ENCODE data around the gene SYCP1. TPM values are rescaled to one million over a fixed set of nuclear protein-coding genes. Genes with fewer than 3 reads are reported as not detected.

SYCP1 gene
- total and polyA plus RNA-seq, 2 of the 13 experiments (the other 11 are each of a cell fraction or from before 2014, with no cell fraction given), result not detected

DNA sequence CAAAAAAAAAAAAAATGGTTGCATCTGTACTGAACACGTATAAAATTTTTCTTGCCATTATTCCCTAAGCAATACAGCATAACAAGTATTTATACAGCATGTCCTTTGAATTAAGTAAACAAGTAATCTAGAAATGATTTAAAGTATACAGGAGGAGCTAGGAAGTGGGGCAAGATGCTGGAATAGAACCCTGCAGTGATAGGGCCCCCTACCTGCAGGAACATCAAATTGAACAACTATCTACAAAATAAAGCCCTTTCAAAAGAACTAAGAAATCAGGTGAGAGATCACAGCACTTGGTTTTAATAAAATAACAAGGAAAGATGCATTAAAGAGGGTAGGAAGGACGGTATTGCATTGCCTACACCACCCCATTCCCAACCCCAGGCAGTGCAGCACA is 185.8 kb downstream of the SYCP1 start:
- Histone ChIP-seq H3K4me1 (ENCODE audit: insufficient read depth, low read length) (peaks cover 29% of the 10 kb centered on the region), H3K4me3 (replicated peaks in 1 of 3; ENCODE audit: insufficient read depth in 1 of 3, low read depth in 2 of 3, low read length in 3 of 3) (no peak overlapping the region), H3K4me2 (ENCODE audit: low read depth, low read length) (no peak overlapping the region), H3K27me3 (ENCODE audit: control insufficient read depth in 1 of 2, insufficient read depth in 2 of 2, low read length in 2 of 2) (no peaks in the 10 kb centered on the region), H4K20me1 (ENCODE audit: insufficient read depth, low read length) (no peaks in the 10 kb centered on the region), H3K27ac (ENCODE audit: extremely low read length, insufficient read depth, low read length) (no peak overlapping the region), H3K9ac (ENCODE audit: insufficient read depth, low read depth, low read length) (no peak overlapping the region), H3K36me3 (replicated peaks in 1 of 2; ENCODE audit: control insufficient read depth in 1 of 2, insufficient read depth in 2 of 2, low read length in 2 of 2) (no peaks in the 10 kb centered on the region), H2AFZ (ENCODE audit: low read length) (no peak overlapping the region), H3K79me2 (ENCODE audit: insufficient read depth, low read length) (no peaks in the 10 kb centered on the region), H3K9me3 (ENCODE audit: low read length) (no peaks in the 10 kb centered on the region)
- 51% methylated on average over 2 of the region's 2 CpGs for WGBS (ENCODE audit: low lambda C conversion rate)
- POLR2A ChIA-PET, result no interaction called here
- ATAC-seq (no peak), DNase-seq (ENCODE audit: low spot score) (no peak), FAIRE-seq (no peak)
- CTCF ChIA-PET (ENCODE audit: low intra/inter-chr PET ratio, low total read pairs), result interaction anchor here (3.3 kb wide), 1 partner anchor 61 kb away, joined by 37 read pairs; no protein-coding TSS in a partner anchor
- no TSS peak for BruUV-seq (replicated peaks)
- in situ Hi-C loops (cut with HindIII; ENCODE audit: extremely low pct_ligation_motif_present, low pct_unique_long_range_greater_than_20kb) (loop anchor here (5.0 kb wide), 1 partner anchor 63 kb away; no protein-coding TSS in a partner anchor), intact Hi-C loops (cut with micrococcal nuclease; ENCODE audit: unreplicated experiment) (no loop called here)
- 0 out of 2 replicates have a peak, but pooled peaks have one; percentile 8 for TF ChIP-seq STAG1 (CRISPR knock-in tag; IDR thresholded peaks at IDR 0.05)
- TF ChIP-seq, protein P1, sequence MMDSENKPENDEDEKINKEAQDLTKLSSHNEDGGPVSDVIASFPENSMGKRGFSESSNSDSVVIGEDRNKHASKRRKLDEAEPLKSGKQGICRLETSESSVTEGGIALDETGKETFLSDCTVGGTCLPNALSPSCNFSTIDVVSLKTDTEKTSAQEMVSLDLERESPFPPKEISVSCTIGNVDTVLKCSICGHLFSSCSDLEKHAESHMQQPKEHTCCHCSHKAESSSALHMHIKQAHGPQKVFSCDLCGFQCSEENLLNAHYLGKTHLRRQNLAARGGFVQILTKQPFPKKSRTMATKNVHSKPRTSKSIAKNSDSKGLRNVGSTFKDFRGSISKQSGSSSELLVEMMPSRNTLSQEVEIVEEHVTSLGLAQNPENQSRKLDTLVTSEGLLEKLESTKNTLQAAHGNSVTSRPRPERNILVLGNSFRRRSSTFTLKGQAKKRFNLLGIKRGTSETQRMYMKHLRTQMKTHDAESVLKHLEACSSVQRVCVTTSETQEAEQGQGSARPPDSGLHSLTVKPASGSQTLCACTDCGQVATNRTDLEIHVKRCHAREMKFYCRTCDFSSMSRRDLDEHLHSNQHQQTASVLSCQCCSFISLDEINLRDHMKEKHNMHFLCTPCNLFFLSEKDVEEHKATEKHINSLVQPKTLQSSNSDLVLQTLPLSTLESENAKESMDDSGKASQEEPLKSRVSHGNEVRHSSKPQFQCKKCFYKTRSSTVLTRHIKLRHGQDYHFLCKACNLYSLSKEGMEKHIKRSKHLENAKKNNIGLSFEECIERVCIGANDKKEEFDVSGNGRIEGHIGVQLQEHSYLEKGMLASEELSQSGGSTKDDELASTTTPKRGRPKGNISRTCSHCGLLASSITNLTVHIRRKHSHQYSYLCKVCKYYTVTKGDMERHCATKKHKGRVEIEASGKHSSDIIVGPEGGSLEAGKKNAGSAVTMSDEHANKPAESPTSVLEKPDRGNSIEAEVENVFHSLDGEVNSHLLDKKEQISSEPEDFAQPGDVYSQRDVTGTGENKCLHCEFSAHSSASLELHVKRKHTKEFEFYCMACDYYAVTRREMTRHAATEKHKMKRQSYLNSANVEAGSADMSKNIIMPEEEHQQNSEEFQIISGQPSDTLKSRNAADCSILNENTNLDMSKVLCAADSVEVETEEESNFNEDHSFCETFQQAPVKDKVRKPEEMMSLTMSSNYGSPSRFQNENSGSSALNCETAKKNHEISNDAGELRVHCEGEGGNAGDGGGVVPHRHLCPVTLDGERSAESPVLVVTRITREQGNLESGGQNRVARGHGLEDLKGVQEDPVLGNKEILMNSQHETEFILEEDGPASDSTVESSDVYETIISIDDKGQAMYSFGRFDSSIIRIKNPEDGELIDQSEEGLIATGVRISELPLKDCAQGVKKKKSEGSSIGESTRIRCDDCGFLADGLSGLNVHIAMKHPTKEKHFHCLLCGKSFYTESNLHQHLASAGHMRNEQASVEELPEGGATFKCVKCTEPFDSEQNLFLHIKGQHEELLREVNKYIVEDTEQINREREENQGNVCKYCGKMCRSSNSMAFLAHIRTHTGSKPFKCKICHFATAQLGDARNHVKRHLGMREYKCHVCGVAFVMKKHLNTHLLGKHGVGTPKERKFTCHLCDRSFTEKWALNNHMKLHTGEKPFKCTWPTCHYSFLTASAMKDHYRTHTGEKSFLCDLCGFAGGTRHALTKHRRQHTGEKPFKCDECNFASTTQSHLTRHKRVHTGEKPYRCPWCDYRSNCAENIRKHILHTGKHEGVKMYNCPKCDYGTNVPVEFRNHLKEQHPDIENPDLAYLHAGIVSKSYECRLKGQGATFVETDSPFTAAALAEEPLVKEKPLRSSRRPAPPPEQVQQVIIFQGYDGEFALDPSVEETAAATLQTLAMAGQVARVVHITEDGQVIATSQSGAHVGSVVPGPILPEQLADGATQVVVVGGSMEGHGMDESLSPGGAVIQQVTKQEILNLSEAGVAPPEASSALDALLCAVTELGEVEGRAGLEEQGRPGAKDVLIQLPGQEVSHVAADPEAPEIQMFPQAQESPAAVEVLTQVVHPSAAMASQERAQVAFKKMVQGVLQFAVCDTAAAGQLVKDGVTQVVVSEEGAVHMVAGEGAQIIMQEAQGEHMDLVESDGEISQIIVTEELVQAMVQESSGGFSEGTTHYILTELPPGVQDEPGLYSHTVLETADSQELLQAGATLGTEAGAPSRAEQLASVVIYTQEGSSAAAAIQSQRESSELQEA (CRISPR knock-in tag; IDR thresholded peaks at IDR 0.05; ENCODE audit: not compliant biosample characterization), result no peak
